AG04450 (cell line): Measurements from ENCODE around the gene FADS2. TPM values are rescaled to one million over a fixed set of nuclear protein-coding genes. Genes with fewer than 3 reads are reported as not detected.

Source experiments
- CTCF ChIA-PET: fragments of 300-600, 350-600 bp; formaldehyde crosslinking; extraction: SDS; loops from one replicate; lab custom pipeline; 2022; ENCODE audit warnings: antibody characterized with exemption, inconsistent platforms; lab: Charles Lee
- POLR2A ChIA-PET: fragments of 350-600 bp; formaldehyde crosslinking; extraction: SDS; loops from one replicate; lab custom pipeline; 2021; ENCODE audit warnings: antibody characterized with exemption, inconsistent platforms; lab: Yijun Ruan, JAX
- DNase-seq: peaks from one replicate; pipeline ENCODE4 v3.0.0-alpha.2; 2011; ENCODE audit warnings: low read depth, low spot score
- H3K27ac ChIP-seq: one replicate; pipeline ENCODE4 v1.5.1; 2012; ENCODE audit warnings: low read depth, low read length, control low read depth
- H3K27me3 ChIP-seq: one replicate; pipeline ENCODE4 v1.6.0; 2012; ENCODE audit warnings: low read length; ENCODE audit not compliant: control insufficient read depth, insufficient read depth
- H3K4me3 ChIP-seq: 2 replicates; pipeline ENCODE4 v1.5.1; 2011; ENCODE audit warnings: mild to moderate bottlenecking, low read depth, low read length, control low read depth
- H3K9me3 ChIP-seq: 2 replicates; pipeline ENCODE4 v1.5.1; 2012; ENCODE audit warnings: low read length; ENCODE audit not compliant: control insufficient read depth, insufficient read depth
- polyA plus RNA-seq: library from polyadenylated mRNA; depleted of rRNA; stranded (reverse); fragments of >200 nt; gene quantifications from 2 replicates; pipeline ENCODE4 v1.2.3, GENCODE V29; 2011
- TF ChIP-seq, protein P1 (sequence below): IDR thresholded peaks from 2 replicates; pipeline ENCODE4 v1.5.1; 2011; ENCODE audit warnings: low read depth, low read length, control low read depth, inconsistent platforms

The FADS2 gene
- polyA plus RNA-seq, 1 experiment = 183 TPM

DNA sequence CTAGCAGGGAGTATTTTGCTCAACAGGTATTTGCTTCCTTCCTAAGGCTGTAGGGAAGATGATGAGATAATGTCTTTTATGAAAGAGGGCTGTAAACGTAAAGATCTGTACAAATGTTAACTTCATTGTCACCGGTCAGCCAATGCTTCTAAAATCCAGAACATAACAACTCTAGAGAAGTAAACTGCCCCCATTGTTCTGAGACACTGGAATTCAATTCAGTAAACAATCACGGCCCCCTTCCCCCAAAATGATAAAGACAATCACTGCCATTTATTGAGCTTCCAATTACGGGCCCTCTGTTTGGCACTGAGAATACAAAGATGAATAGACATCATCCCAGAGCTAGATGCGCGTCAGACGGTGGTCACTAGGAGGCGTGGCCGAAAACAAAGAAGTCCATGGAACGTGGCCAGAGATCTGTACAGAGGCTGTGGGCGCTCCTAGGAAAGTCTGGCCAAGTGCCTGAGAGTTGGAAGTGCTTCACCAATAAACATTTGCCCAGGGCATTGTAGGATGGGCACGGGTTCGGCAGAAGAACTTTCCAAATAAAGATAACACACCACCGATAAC lies 36.3 kb upstream of the FADS2 start:
- CTCF ChIA-PET = interaction anchor here (0.9 to 3.2 kb wide), 6 partner anchors 12 to 518 kb away, joined by 3 to 12 read pairs (median 6); no protein-coding TSS in a partner anchor
- DNase-seq = peak; percentile 83
- TF ChIP-seq, protein P1, sequence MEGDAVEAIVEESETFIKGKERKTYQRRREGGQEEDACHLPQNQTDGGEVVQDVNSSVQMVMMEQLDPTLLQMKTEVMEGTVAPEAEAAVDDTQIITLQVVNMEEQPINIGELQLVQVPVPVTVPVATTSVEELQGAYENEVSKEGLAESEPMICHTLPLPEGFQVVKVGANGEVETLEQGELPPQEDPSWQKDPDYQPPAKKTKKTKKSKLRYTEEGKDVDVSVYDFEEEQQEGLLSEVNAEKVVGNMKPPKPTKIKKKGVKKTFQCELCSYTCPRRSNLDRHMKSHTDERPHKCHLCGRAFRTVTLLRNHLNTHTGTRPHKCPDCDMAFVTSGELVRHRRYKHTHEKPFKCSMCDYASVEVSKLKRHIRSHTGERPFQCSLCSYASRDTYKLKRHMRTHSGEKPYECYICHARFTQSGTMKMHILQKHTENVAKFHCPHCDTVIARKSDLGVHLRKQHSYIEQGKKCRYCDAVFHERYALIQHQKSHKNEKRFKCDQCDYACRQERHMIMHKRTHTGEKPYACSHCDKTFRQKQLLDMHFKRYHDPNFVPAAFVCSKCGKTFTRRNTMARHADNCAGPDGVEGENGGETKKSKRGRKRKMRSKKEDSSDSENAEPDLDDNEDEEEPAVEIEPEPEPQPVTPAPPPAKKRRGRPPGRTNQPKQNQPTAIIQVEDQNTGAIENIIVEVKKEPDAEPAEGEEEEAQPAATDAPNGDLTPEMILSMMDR = no peak
- POLR2A ChIA-PET = interaction anchor here (0.8 to 2.3 kb wide), 5 partner anchors 14 to 935 kb away, joined by 3 to 13 read pairs (median 3); partner anchors contain the start of gene HNRNPUL2
- Histone ChIP-seq H3K4me3 (peak overlapping the region; percentile 96), H3K27ac (peak overlapping the region; percentile 100), H3K9me3 (no peaks in the 10 kb centered on the region; the same call in 1 of the 2 replicates), H3K27me3 (no peaks in the 10 kb centered on the region)

DNA sequence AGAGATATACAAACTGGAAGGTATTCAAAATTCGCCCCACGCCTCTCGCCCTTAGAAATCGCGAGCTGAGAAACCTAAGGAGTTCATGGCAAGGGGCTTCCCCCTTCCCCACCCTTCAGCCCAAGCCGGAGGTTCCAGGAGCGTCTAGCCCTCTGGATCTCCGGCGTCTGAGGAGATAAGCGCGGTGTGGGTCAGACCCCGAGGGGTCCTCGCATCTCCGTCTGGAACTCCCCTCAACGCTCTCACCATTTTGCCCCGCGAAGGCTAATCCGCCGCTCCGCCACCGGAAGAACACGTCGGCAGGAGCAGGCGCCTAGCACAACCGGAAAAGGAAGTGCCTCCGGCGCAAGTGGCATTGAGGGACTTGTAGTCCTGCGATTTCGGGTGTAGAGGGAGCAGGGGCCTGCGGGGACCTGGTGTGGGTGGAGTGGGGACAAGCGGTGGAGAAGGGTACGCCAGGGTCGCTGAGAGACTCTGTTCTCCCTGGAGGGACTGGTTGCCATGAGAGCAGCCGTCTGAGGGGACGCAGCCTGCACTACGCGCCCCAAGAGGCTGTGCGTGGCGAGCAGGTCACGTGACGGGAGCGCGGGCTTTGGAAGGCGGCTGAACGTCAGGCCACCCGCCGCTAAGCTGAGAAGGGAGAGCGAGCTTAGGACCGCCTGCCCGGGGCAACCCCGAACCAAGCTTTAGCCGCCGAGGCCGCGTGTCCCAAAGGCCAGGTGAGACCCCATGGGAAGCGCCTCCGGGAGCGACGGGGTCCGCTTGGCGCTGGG lies 35.6 kb upstream of the FADS2 start, which contains the start of the genes FEN1 and TMEM258:
Gene FEN1, plus strand, starts transcription at position 602 of the 773 bp plus-strand sequence. CDS start 2,451 bp downstream, outside the sequence.
Gene TMEM258, minus strand, starts transcription at position 290 of the 773 bp plus-strand sequence. Its CDS starts 41 bp downstream, at position 249.
- POLR2A ChIA-PET = interaction anchor here (0.8 to 2.3 kb wide), 5 partner anchors 13 to 935 kb away, joined by 3 to 13 read pairs (median 3); partner anchors contain the start of gene HNRNPUL2
- H3K27ac ChIP-seq = peak within 1 kb of the TSS; percentile 100
- CTCF ChIA-PET = interaction anchor here (0.9 to 3.2 kb wide), 4 partner anchors 43 to 316 kb away, joined by 4 to 12 read pairs (median 10); no protein-coding TSS in a partner anchor
- TF ChIP-seq, protein P1 = no peak
- H3K9me3 ChIP-seq = no peaks in the 10 kb centered on the region; the same call in 1 of the 2 replicates
- no peaks in the 10 kb centered on the region for H3K27me3 ChIP-seq
- H3K4me3 ChIP-seq = peak within 1 kb of the TSS; percentile 96
- DNase-seq = peak; percentile 88

DNA sequence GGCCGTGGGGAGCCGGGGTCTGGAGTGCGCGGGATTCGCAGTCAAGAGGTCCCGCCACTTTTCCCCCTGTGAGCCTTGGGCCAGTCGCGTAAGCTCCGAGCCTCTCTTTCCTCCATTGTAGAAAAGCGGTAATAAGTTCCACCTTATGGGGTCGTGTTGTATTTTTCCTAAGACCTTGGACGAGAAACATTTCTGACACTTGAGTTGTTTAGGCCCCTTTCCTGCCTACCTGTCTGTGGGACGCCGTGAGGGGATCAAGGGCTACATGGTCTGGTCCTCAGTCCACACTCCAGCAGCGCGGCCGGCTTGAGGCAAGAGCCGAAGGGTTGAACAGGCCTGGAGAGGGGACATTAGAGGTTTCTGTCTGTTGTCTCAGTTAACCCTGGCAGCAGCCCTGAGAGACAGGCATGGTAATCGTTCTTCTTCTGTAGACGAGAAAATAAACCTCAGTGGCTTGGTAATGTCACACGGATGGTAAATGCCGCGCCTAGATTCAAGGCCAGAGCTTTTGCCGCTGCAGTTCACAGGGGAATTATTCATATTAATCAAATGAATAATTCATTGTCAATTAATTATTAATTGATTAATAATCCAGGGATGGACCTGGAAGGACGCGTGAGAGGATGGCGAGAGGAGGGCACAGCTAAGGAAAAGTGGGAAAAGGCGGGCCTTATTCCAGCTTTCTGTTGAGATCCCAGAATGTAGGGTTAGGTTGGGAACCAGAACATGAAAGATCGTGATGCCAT lies 34.8 kb upstream of the FADS2 start:
- TF ChIP-seq, protein P1 = no peak
- H3K9me3 ChIP-seq = no peaks in the 10 kb centered on the region; the same call in 1 of the 2 replicates
- no peak for DNase-seq
- H3K27ac ChIP-seq = peak overlapping the region; percentile 100
- ChIA-PET POLR2A (interaction anchor here (1.0 to 2.3 kb wide), 3 partner anchors 22 to 46 kb away, joined by 3 to 13 read pairs (median 3); no protein-coding TSS in a partner anchor), CTCF (interaction anchor here (0.9 to 3.0 kb wide), 3 partner anchors 155 to 315 kb away, joined by 3 to 10 read pairs (median 9); no protein-coding TSS in a partner anchor)
- H3K27me3 ChIP-seq = no peaks in the 10 kb centered on the region
- peak overlapping the region; percentile 96 for H3K4me3 ChIP-seq

DNA sequence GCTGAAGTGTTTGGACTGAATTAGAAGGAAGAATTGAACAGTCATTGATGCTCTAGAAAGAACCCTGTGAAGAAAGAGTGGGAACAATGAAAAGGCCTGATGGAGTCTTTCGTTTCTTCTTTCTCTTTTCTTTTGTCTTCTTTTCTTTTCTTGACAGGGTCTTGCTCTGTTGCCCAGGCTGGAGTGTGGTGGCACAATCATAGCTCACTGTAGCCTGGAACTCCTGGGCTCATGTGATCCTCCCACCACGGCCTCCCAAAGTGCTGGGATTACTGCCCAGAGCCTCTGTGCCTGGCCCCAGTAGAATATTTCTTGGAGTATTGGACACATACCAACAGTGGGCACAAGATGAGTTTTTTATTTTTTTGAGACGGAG lies 34.3 kb upstream of the FADS2 start:
- POLR2A ChIA-PET = no interaction called here
- H3K9me3 ChIP-seq = no peaks in the 10 kb centered on the region; the same call in 1 of the 2 replicates
- TF ChIP-seq, protein P1 = no peak
- CTCF ChIA-PET = interaction anchor here (0.9 kb wide), 1 partner anchor 288 kb away, joined by 3 read pairs; no protein-coding TSS in a partner anchor
- no peaks in the 10 kb centered on the region for H3K27me3 ChIP-seq
- peak overlapping the region; percentile 96; the same call in 1 of the 2 replicates for H3K4me3 ChIP-seq
- H3K27ac ChIP-seq = no peak overlapping the region
- no peak for DNase-seq
